Tibial nerve (tissue), 3 donors: Measurements from ENCODE around the gene ZNF471.

Experiments
- CTCF ChIP-seq, 5 experiments: fragments of 200-600 bp in 3 of 5; fragments of 450-650 bp in 2 of 5; sonication (generic) in 3 of 5; IDR thresholded peaks; one replicate each; pipeline ENCODE4 v1.5.1; 2016 to 2019; ENCODE audit warnings: antibody characterized with exemption in 5 of 5, mild to moderate bottlenecking in 3 of 5, moderate library complexity in 2 of 5
- POLR2A ChIP-seq, 2 donors: fragments of 450-650 bp; IDR thresholded peaks; one replicate each; pipeline ENCODE4 v1.6.1; 2017; ENCODE audit warnings: antibody characterized with exemption in 2 of 2, mild to moderate bottlenecking in 2 of 2, moderate library complexity in 2 of 2

- TF ChIP-seq CTCF (IDR thresholded peaks at IDR 0.05) (no peak), POLR2A (IDR thresholded peaks at IDR 0.05) (no peak)
These were observed 16.3 kb upstream of the ZNF471 start for GRCh38 chr19:56491399-56491798.
